Measurements from ENCODE around the gene RBFOX2.

GRCh38 chr22:35984183-35985175, 44.1 kb downstream of the RBFOX2 start:
- TF ChIP-seq TCF7L2 (IDR thresholded peaks at IDR 0.05; ENCODE audit: low read depth, low read length) (no peak), REST (IDR thresholded peaks at IDR 0.05; ENCODE audit: insufficient read depth in 1 of 2, low read depth in 2 of 2, low read length in 1 of 2) (no peak), CTCF (IDR thresholded peaks at IDR 0.05) (no peak), SIN3A (IDR thresholded peaks at IDR 0.05; ENCODE audit: borderline replicate concordance, insufficient read depth, low read depth, low read length) (no peak)

Measured in Panc1 (cell line).